HG03097 (cell line): ENCODE results near the gene FNDC11.

ENCODE experiments used
- ATAC-seq: cut with Tn5 transposase; IDR thresholded peaks from one replicate; pipeline ENCODE4 v1.9.1; 2021; ENCODE audit not compliant: unreplicated experiment, low FRiP score

The FNDC11 gene

GRCh38 chr20:63577317-63577894 lies 23.4 kb downstream of the FNDC11 start:
- no peak for ATAC-seq

- no peak for ATAC-seq
These were observed 24.5 kb downstream of the FNDC11 start for GRCh38 chr20:63578224-63579016.

- ATAC-seq: no peak
These were observed 25.2 kb downstream of the FNDC11 start for GRCh38 chr20:63579017-63579694.

GRCh38 chr20:63580796-63581461 lies 27.0 kb downstream of the FNDC11 start:
- ATAC-seq: no peak

- no peak for ATAC-seq
These were observed 28.6 kb downstream of the FNDC11 start for GRCh38 chr20:63582382-63583063.

- no peak for ATAC-seq
These were observed 31.9 kb downstream of the FNDC11 start for GRCh38 chr20:63585616-63586565.

- ATAC-seq: no peak
These were observed 32.8 kb downstream of the FNDC11 start for GRCh38 chr20:63586797-63587196.

GRCh38 chr20:63587256-63587655 lies 33.3 kb downstream of the FNDC11 start:
- no peak for ATAC-seq

- ATAC-seq: no peak
These were observed 34.0 kb downstream of the FNDC11 start for GRCh38 chr20:63587776-63588591.

- ATAC-seq: no peak
These were observed 34.7 kb downstream of the FNDC11 start for GRCh38 chr20:63588641-63589041.

- ATAC-seq: no peak
These were observed 35.6 kb downstream of the FNDC11 start for GRCh38 chr20:63589261-63590217.

- no peak for ATAC-seq
These were observed 36.5 kb downstream of the FNDC11 start for GRCh38 chr20:63590218-63591146.

- ATAC-seq: no peak
These were observed 37.2 kb downstream of the FNDC11 start for GRCh38 chr20:63591147-63591533.

GRCh38 chr20:63591786-63592355 lies 37.9 kb downstream of the FNDC11 start:
- ATAC-seq: no peak

- ATAC-seq: no peak
These were observed 38.7 kb downstream of the FNDC11 start for GRCh38 chr20:63592661-63593060.

- no peak for ATAC-seq
These were observed 40.1 kb downstream of the FNDC11 start for GRCh38 chr20:63594043-63594561.
